ENCODE data around the gene PLPP4.

PLPP4 gene

GRCh38 chr10:120613180-120613579 is 156.2 kb downstream of the PLPP4 start:
- DNase-seq: no peak

GRCh38 chr10:120614680-120615079 is 157.7 kb downstream of the PLPP4 start:
- no peak for DNase-seq

- no peak for DNase-seq
Measured at GRCh38 chr10:120616311-120616911, 159.4 kb downstream of the PLPP4 start.

- DNase-seq: no peak
Measured at GRCh38 chr10:120628197-120628596, 171.2 kb downstream of the PLPP4 start.

GRCh38 chr10:120630266-120630665 is 173.2 kb downstream of the PLPP4 start:
- no peak for DNase-seq

GRCh38 chr10:120632047-120632446 is 175.0 kb downstream of the PLPP4 start:
- DNase-seq: no peak

- DNase-seq: no peak
Measured at GRCh38 chr10:120632942-120633341, 175.9 kb downstream of the PLPP4 start.

GRCh38 chr10:120634659-120635058 is 177.6 kb downstream of the PLPP4 start:
- no peak for DNase-seq

Data from activated CD4-positive, alpha-beta T cell treated with anti-CD3 and anti-CD28 coated beads, Interleukin-2, amount 50 U/mL, for 4 hours (primary cell).